HCT116 (cell line): ENCODE results near the gene NEDD4L. TPM values are rescaled to one million over a fixed set of nuclear protein-coding genes. Genes with fewer than 3 reads are reported as not detected.
A peak's percentile ranks its signal among the peaks of the same experiment; 100 is the strongest.

Experiments used
- ATAC-seq: fragments of 200-7000 bp; cut with Tn5 transposase; 2 replicates; pipeline ENCODE4 v1.9.1; 2020; ENCODE audit warnings: mild to moderate bottlenecking, moderate library complexity
- BruUV-seq: library from RNA; stranded (reverse); fragments of 400-500 nt; replicated peaks from 2 replicates; lab custom pipeline; 2021; lab: Mats Ljungman, UMichigan
- CTCF ChIA-PET: fragments of 300-600 bp; sonication (Branson Sonifier 250); formaldehyde crosslinking; loops from one replicate; lab custom pipeline; 2021; ENCODE audit warnings: antibody characterized with exemption; lab: Charles Lee
- POLR2A ChIA-PET: fragments of 300-600, 350-600 bp; sonication (Branson Sonifier 250); formaldehyde crosslinking; loops from one replicate; lab custom pipeline; 2021; ENCODE audit warnings: antibody characterized with exemption; lab: Charles Lee
- RAD21 ChIA-PET, 2 experiments: fragments of 300-600 bp; sonication (Branson Sonifier 250); formaldehyde crosslinking; loops; one replicate each; lab custom pipeline; 2023; ENCODE audit warnings: low total read pairs in 2 of 2; ENCODE audit not compliant: uncharacterized antibody in 2 of 2, unreplicated experiment in 2 of 2, low non-redundant PET in 1 of 2; lab: Charles Lee
- DNase-seq: peaks from one replicate; pipeline ENCODE4 v3.0.0-alpha.2; 2010; ENCODE audit warnings: low read depth, low spot score
- H2AFZ ChIP-seq: fragments of 200-600 bp; shearing (Covaris generic), sonication (generic); 2 replicates; pipeline ENCODE4 v1.6.1; 2017; ENCODE audit warnings: low read depth, mixed run types, mixed read lengths, antibody characterized with exemption, low read length; ENCODE audit not compliant: poor library complexity, severe bottlenecking
- H3K27ac ChIP-seq: 2 replicates; pipeline ENCODE4 v1.5.1; 2012; ENCODE audit warnings: low read depth, low read length
- H3K27me3 ChIP-seq: fragments of 200-600 bp; sonication (generic); 2 replicates; pipeline ENCODE4 v1.6.1; 2016; ENCODE audit warnings: mixed run types, low read length, mixed read lengths; ENCODE audit not compliant: insufficient read depth
- H3K36me3 ChIP-seq, 2 experiments: fragments of 200-500 bp in 1 of 2; fragments of 200-600 bp in 1 of 2; sonication (Bioruptor generic) in 1 of 2; sonication (generic) in 1 of 2; 2 replicates each; pipeline versions ENCODE4 v1.5.1 to v1.6.1; 2014 to 2016; ENCODE audit warnings: low read length in 2 of 2, inconsistent platforms in 1 of 2, mixed read lengths in 1 of 2, mixed run types in 1 of 2; ENCODE audit not compliant: insufficient read depth in 2 of 2, control insufficient read depth in 1 of 2
- H3K4me1 ChIP-seq, 2 experiments: fragments of 200-600 bp in 1 of 2; sonication (generic) in 1 of 2; 2 replicates each; pipeline versions ENCODE4 v1.5.1 to v1.6.1; 2012 to 2017; ENCODE audit warnings: low read length in 2 of 2, inconsistent platforms in 1 of 2, mild to moderate bottlenecking in 1 of 2, mixed read lengths in 1 of 2, mixed run types in 1 of 2, moderate library complexity in 1 of 2; ENCODE audit not compliant: insufficient read depth in 2 of 2, control insufficient read depth in 1 of 2
- H3K4me2 ChIP-seq: fragments of 200-600 bp; sonication (generic); 2 replicates; pipeline ENCODE4 v1.6.1; 2017; ENCODE audit warnings: mixed run types, low read length, mixed read lengths
- H3K4me3 ChIP-seq, 2 experiments: fragments of 200-600 bp in 1 of 2; sonication (generic) in 1 of 2; replicated peaks in 1 of 2; 2 replicates each; pipeline ENCODE4 v1.5.1; 2011 to 2016; ENCODE audit warnings: low read length in 2 of 2, control low read depth in 1 of 2, low read depth in 1 of 2, mild to moderate bottlenecking in 1 of 2, mixed read lengths in 1 of 2, mixed run types in 1 of 2
- H3K79me2 ChIP-seq: fragments of 200-600 bp; sonication (generic); 2 replicates; pipeline ENCODE4 v1.6.1; 2017; ENCODE audit warnings: mild to moderate bottlenecking, mixed run types, low read length, moderate library complexity, mixed read lengths; ENCODE audit not compliant: insufficient read depth
- H3K9ac ChIP-seq: fragments of 200-600 bp; sonication (generic); 2 replicates; pipeline ENCODE4 v1.6.1; 2016; ENCODE audit warnings: low read length, mixed read lengths
- H3K9me2 ChIP-seq: fragments of 200-600 bp; sonication (generic), shearing (Covaris generic); 2 replicates; pipeline ENCODE4 v1.6.1; 2017; ENCODE audit warnings: mixed run types, mild to moderate bottlenecking, moderate library complexity; ENCODE audit not compliant: insufficient read depth
- H3K9me3 ChIP-seq, 2 experiments: fragments of 200-500 bp in 1 of 2; fragments of 200-600 bp in 1 of 2; sonication (Bioruptor generic) in 1 of 2; sonication (generic) in 1 of 2; 2 replicates each; pipeline ENCODE4 v1.6.1; 2014 to 2017; ENCODE audit warnings: low read length in 2 of 2, mixed read lengths in 2 of 2, inconsistent platforms in 1 of 2, low read depth in 1 of 2, mild to moderate bottlenecking in 1 of 2, mixed run types in 1 of 2, moderate library complexity in 1 of 2; ENCODE audit not compliant: control insufficient read depth in 1 of 2, insufficient read depth in 1 of 2
- H4K20me1 ChIP-seq: fragments of 200-600 bp; sonication (generic), shearing (Covaris generic); 2 replicates; pipeline ENCODE4 v1.6.1; 2017; ENCODE audit warnings: mixed run types, mild to moderate bottlenecking, moderate library complexity; ENCODE audit not compliant: insufficient read depth
- CEBPB ChIP-seq: IDR thresholded peaks from 2 replicates; pipeline ENCODE4 v1.6.1; 2012; ENCODE audit warnings: low read depth
- CTCF ChIP-seq, 3 experiments: fragments of 200-600 bp in 1 of 3; sonication (generic) in 1 of 3; IDR thresholded peaks in 2 of 3; conservative IDR thresholded peaks in 1 of 3; 2 replicates each; pipeline ENCODE4 v1.5.1; 2012 to 2017; ENCODE audit warnings: low read depth in 2 of 3, low read length in 2 of 3, antibody characterized with exemption in 1 of 3, borderline replicate concordance in 1 of 3, control low read depth in 1 of 3, mild to moderate bottlenecking in 1 of 3, mixed read lengths in 1 of 3, mixed run types in 1 of 3, moderate library complexity in 1 of 3; ENCODE audit not compliant: insufficient read depth in 1 of 3
- EGR1 ChIP-seq: IDR thresholded peaks from 2 replicates; pipeline ENCODE4 v1.6.1; 2012; ENCODE audit warnings: low read depth
- ELF1 ChIP-seq: IDR thresholded peaks from 2 replicates; pipeline ENCODE4 v1.6.1; 2012; ENCODE audit warnings: low read depth, borderline replicate concordance
- EZH2phosphoT487 ChIP-seq: fragments of 200-600 bp; IDR thresholded peaks from 2 replicates; pipeline ENCODE4 v1.6.1; 2018; ENCODE audit warnings: antibody characterized with exemption, borderline replicate concordance
- FOSL1 ChIP-seq: IDR thresholded peaks from 2 replicates; pipeline ENCODE4 v1.6.1; 2012; ENCODE audit warnings: low read depth
- MAX ChIP-seq: IDR thresholded peaks from 2 replicates; pipeline ENCODE4 v1.6.1; 2012
- POLR2A ChIP-seq: IDR thresholded peaks from 2 replicates; pipeline ENCODE4 v1.7.0; 2011; ENCODE audit warnings: borderline replicate concordance; ENCODE audit not compliant: insufficient read depth, insufficient read length; ENCODE audit errors: extremely low read depth
- RAD21 ChIP-seq: IDR thresholded peaks from 2 replicates; pipeline ENCODE4 v1.6.1; 2012; ENCODE audit warnings: low read depth, mild to moderate bottlenecking
- SIN3A ChIP-seq: IDR thresholded peaks from 2 replicates; pipeline ENCODE4 v1.6.1; 2012; ENCODE audit warnings: low read depth
- SP1 ChIP-seq: IDR thresholded peaks from 2 replicates; pipeline ENCODE4 v1.6.1; 2012; ENCODE audit warnings: low read depth
- YY1 ChIP-seq: IDR thresholded peaks from 2 replicates; pipeline ENCODE4 v1.6.1; 2011; ENCODE audit warnings: low read length, low read depth, moderate library complexity, mild to moderate bottlenecking; ENCODE audit not compliant: insufficient replicate concordance; ENCODE audit errors: extremely low read depth
- ZFX ChIP-seq: fragments of 450-650 bp; IDR thresholded peaks from 2 replicates; pipeline ENCODE4 v1.6.1; 2017
- intact Hi-C: fragments of 100-400 bp; cut with micrococcal nuclease; formaldehyde crosslinking; loops from 2 replicates; pipeline ENCODE4 v1.10.0; 2022
- total RNA-seq: library from RNA; stranded (reverse); gene quantifications from one replicate; pipeline ENCODE4 v1.2.1, GENCODE V29; 2021; ENCODE audit not compliant: unreplicated experiment

NEDD4L gene
- total RNA-seq, 1 experiment from 2014 or later: 41.5 TPM

- CTCF ChIA-PET: no interaction called here
- Histone ChIP-seq H2AFZ (no peak overlapping the region), H3K36me3 (no peaks in the 10 kb centered on the region), H3K9ac (peak overlapping the region; percentile 1; the same call in 1 of the 2 replicates), H3K27ac (peak overlapping the region; percentile 19; the same call in 1 of the 2 replicates), H3K27me3 (no peaks in the 10 kb centered on the region), H4K20me1 (no peaks in the 10 kb centered on the region), H3K9me3 (no peaks in the 10 kb centered on the region), H3K4me1 (peaks cover 21 to 28% of the 10 kb centered on the region in 2 experiments), H3K9me2 (no peaks in the 10 kb centered on the region), H3K4me3 (no peak overlapping the region), H3K4me2 (peak overlapping the region; percentile 37), H3K79me2 (no peaks in the 10 kb centered on the region)
- BruUV-seq: no TSS peak
- RAD21 ChIA-PET: no interaction called here
- no peak for TF ChIP-seq CEBPB
- POLR2A ChIA-PET: interaction anchor here (1.3 kb wide), 1 partner anchor 13 kb away, joined by 4 read pairs; no protein-coding TSS in a partner anchor
- ATAC-seq (no peak; the same call in 1 of the 2 replicates), DNase-seq (no peak)
- intact Hi-C loops: no loop called here
Measured at GRCh38 chr18:58208207-58208932, 164.3 kb downstream of the NEDD4L start.

GRCh38 chr18:58209326-58209725 is 165.3 kb downstream of the NEDD4L start:
- H3K9ac ChIP-seq: no peak overlapping the region
- DNase-seq (no peak), ATAC-seq (no peak)
- ChIA-PET CTCF (no interaction called here), POLR2A (interaction anchor here (1.3 kb wide), 1 partner anchor 12 kb away, joined by 4 read pairs; no protein-coding TSS in a partner anchor), RAD21 (no interaction called here)
- no peak for TF ChIP-seq FOSL1
- TF ChIP-seq SP1: no peak
- TF ChIP-seq CTCF (IDR thresholded peaks at IDR 0.05 in 2 of 3, conservative IDR thresholded peaks at IDR 0.05 in 1 of 3; ENCODE audit: borderline replicate concordance in 1 of 3, insufficient read depth in 1 of 3, low read depth in 2 of 3, low read length in 2 of 3): no peak
- TF ChIP-seq POLR2A: no peak
- TF ChIP-seq SIN3A: no peak
- TF ChIP-seq MAX: no peak
- no peak for TF ChIP-seq RAD21
- no peak for TF ChIP-seq EGR1
- no peak for TF ChIP-seq EZH2phosphoT487
- no peak for TF ChIP-seq ELF1
- TF ChIP-seq YY1: no peak
- no peak for TF ChIP-seq ZFX
- no peak overlapping the region for H3K4me3 ChIP-seq
- no peaks in the 10 kb centered on the region for H3K27me3 ChIP-seq
- H3K4me1 ChIP-seq: peaks cover 24 to 36% of the 10 kb centered on the region in 2 experiments
- no peaks in the 10 kb centered on the region for H4K20me1 ChIP-seq
- H3K27ac ChIP-seq: no peak overlapping the region
- no peak overlapping the region for H2AFZ ChIP-seq
- no peaks in the 10 kb centered on the region for H3K79me2 ChIP-seq
- H3K4me2 ChIP-seq: peak overlapping the region; percentile 35
- intact Hi-C loops: no loop called here
- H3K9me3 ChIP-seq: no peaks in the 10 kb centered on the region
- H3K36me3 ChIP-seq: no peaks in the 10 kb centered on the region
- no TSS peak for BruUV-seq
- no peaks in the 10 kb centered on the region for H3K9me2 ChIP-seq
